Measurements from ENCODE around the gene OBI1. TPM values are rescaled to one million over a fixed set of nuclear protein-coding genes. Genes with fewer than 3 reads are reported as not detected.

The OBI1 gene
- total and polyA plus RNA-seq, 2 donors (not counting 3 experiments of a cell fraction or from before 2014, with no cell fraction given), result 5.0 to 16.1 TPM

- H2AFZ ChIP-seq (ENCODE audit: low read depth, low read length), result no peak overlapping the region
- no peaks in the 10 kb centered on the region for H3K36me3 ChIP-seq (ENCODE audit: control insufficient read depth in 2 of 2, extremely low read depth in 1 of 2, insufficient read depth in 2 of 2, low read length in 2 of 2)
- TF ChIP-seq MYC (IDR thresholded peaks at IDR 0.05; ENCODE audit: low read depth, low read length) (no peak), CTCF (IDR thresholded peaks at IDR 0.05; ENCODE audit: extremely low read depth in 1 of 2, insufficient read depth in 1 of 2, low read depth in 1 of 2, low read length in 2 of 2) (peak in 1 of 2 donors; percentile 29)
- DNase-seq (ENCODE audit: low read depth, low spot score) (peak; percentile 18), FAIRE-seq (no peak)
- ChIA-PET CTCF (interaction anchor here (0.7 to 1.7 kb wide), 6 partner anchors 9 to 551 kb away, joined by 3 to 7 read pairs (median 4); no protein-coding TSS in a partner anchor), POLR2A (no interaction called here)
- no peaks in the 10 kb centered on the region for H4K20me1 ChIP-seq (replicated peaks; ENCODE audit: control insufficient read depth, extremely low read depth, insufficient read depth, low read length)
- H3K9me3 ChIP-seq (replicated peaks; ENCODE audit: control insufficient read depth, insufficient read depth, low read length), result no peaks in the 10 kb centered on the region
- no peaks in the 10 kb centered on the region for H3K79me2 ChIP-seq (ENCODE audit: control insufficient read depth, insufficient read depth, low read length)
- dilution Hi-C loops (cut with MboI; ENCODE audit: extremely low pct_ligation_motif_present, low sequenced_read_pairs) (no loop called here), intact Hi-C loops (cut with micrococcal nuclease) (loop anchor here (10.0 kb wide), 1 partner anchor 444 kb away; no protein-coding TSS in a partner anchor)
- H3K27me3 ChIP-seq (ENCODE audit: control insufficient read depth in 2 of 2, insufficient read depth in 2 of 2, low read length in 2 of 2), result no peaks in the 10 kb centered on the region
- no peak overlapping the region for H3K4me2 ChIP-seq (ENCODE audit: insufficient read depth, low read length)
- no peaks in the 10 kb centered on the region for H3K4me1 ChIP-seq (ENCODE audit: control insufficient read depth, extremely low read depth, insufficient read depth, low read length)
- H3K9ac ChIP-seq (replicated peaks; ENCODE audit: extremely low read depth, insufficient read depth, low read length), result no peak overlapping the region
- H3K9me1 ChIP-seq (replicated peaks; ENCODE audit: control insufficient read depth, extremely low read depth, insufficient read depth, low read length), result no peaks in the 10 kb centered on the region
- no TSS peak for BruUV-seq (replicated peaks)
- H3K4me3 ChIP-seq (replicated peaks in 1 of 3; ENCODE audit: insufficient read depth in 1 of 3, low read depth in 1 of 3, low read length in 3 of 3), result no peak overlapping the region
- H3K27ac ChIP-seq (ENCODE audit: insufficient read depth, low read depth, low read length), result no peak overlapping the region
These were observed 30.1 kb upstream of the OBI1 start for GRCh38 chr13:78689011-78689410.

GRCh38 chr13:78686461-78686860 lies 27.5 kb upstream of the OBI1 start:
- dilution Hi-C loops (cut with MboI; ENCODE audit: extremely low pct_ligation_motif_present, low sequenced_read_pairs), result no loop called here
- no TSS peak for BruUV-seq (replicated peaks)
- H3K27me3 ChIP-seq (ENCODE audit: control insufficient read depth in 2 of 2, insufficient read depth in 2 of 2, low read length in 2 of 2), result no peaks in the 10 kb centered on the region
- DNase-seq (ENCODE audit: low read depth, low spot score), result no peak
- CTCF ChIA-PET, result no interaction called here
- H3K9me3 ChIP-seq (replicated peaks; ENCODE audit: control insufficient read depth, insufficient read depth, low read length), result no peaks in the 10 kb centered on the region
- no peak overlapping the region for H3K4me2 ChIP-seq (ENCODE audit: insufficient read depth, low read length)
- no peaks in the 10 kb centered on the region for H4K20me1 ChIP-seq (replicated peaks; ENCODE audit: control insufficient read depth, extremely low read depth, insufficient read depth, low read length)
- no peak for TF ChIP-seq JUN (IDR thresholded peaks at IDR 0.05; ENCODE audit: borderline replicate concordance, insufficient read depth, insufficient read length, low read depth)
- no peak for TF ChIP-seq POLR2AphosphoS5 (IDR thresholded peaks at IDR 0.05; ENCODE audit: insufficient read depth, low read depth, low read length)
- no peak for TF ChIP-seq EZH2 (IDR thresholded peaks at IDR 0.05; ENCODE audit: borderline replicate concordance, low read depth, low read length, severe bottlenecking)
- no peak for TF ChIP-seq CTCF (IDR thresholded peaks at IDR 0.05; ENCODE audit: extremely low read depth in 1 of 2, insufficient read depth in 1 of 2, low read depth in 1 of 2, low read length in 2 of 2)
- TF ChIP-seq GATA2 (IDR thresholded peaks at IDR 0.05; ENCODE audit: insufficient read depth, insufficient read length, low read depth, low read length), result no peak
- no peak for TF ChIP-seq MAX (IDR thresholded peaks at IDR 0.05; ENCODE audit: insufficient read depth, insufficient read length)
- no peak for TF ChIP-seq MYC (IDR thresholded peaks at IDR 0.05; ENCODE audit: low read depth, low read length)
- no peak for TF ChIP-seq POLR2A (IDR thresholded peaks at IDR 0.05; ENCODE audit: low read depth, low read length)
- no peak for TF ChIP-seq FOS (IDR thresholded peaks at IDR 0.05; ENCODE audit: borderline replicate concordance, insufficient read depth, low read length)
- H3K4me1 ChIP-seq (ENCODE audit: control insufficient read depth, extremely low read depth, insufficient read depth, low read length), result no peaks in the 10 kb centered on the region
- no peaks in the 10 kb centered on the region for H3K36me3 ChIP-seq (ENCODE audit: control insufficient read depth in 2 of 2, extremely low read depth in 1 of 2, insufficient read depth in 2 of 2, low read length in 2 of 2)
- H2AFZ ChIP-seq (ENCODE audit: low read depth, low read length), result no peak overlapping the region
- no peak overlapping the region for H3K9ac ChIP-seq (replicated peaks; ENCODE audit: extremely low read depth, insufficient read depth, low read length)
- intact Hi-C loops (cut with micrococcal nuclease), result loop anchor here (10.0 kb wide), 1 partner anchor 442 kb away; no protein-coding TSS in a partner anchor
- H3K4me3 ChIP-seq (replicated peaks in 1 of 3; ENCODE audit: insufficient read depth in 1 of 3, low read depth in 1 of 3, low read length in 3 of 3), result no peak overlapping the region
- no peak for FAIRE-seq
- H3K27ac ChIP-seq (ENCODE audit: insufficient read depth, low read depth, low read length), result no peak overlapping the region
- H3K79me2 ChIP-seq (ENCODE audit: control insufficient read depth, insufficient read depth, low read length), result no peaks in the 10 kb centered on the region
- H3K9me1 ChIP-seq (replicated peaks; ENCODE audit: control insufficient read depth, extremely low read depth, insufficient read depth, low read length), result no peaks in the 10 kb centered on the region
- POLR2A ChIA-PET, result no interaction called here
